Embryonic facial prominence (tissue), 1 donor: Measurements from ENCODE around the gene SGSM2.
"Not testable (repeated sequence)": the region's sequence is repeated elsewhere in the genome, so short reads cannot be mapped to it uniquely, and the experiment has no call there.

Source experiments
- DNase-seq: peaks from one replicate; pipeline ENCODE4 v3.0.0-alpha.2; 2016; ENCODE audit errors: extremely low spot score

Gene SGSM2

GRCh38 chr17:2336852-2337543 lies at the start of gene SGSM2:
TSS of gene SGSM2 (plus strand) at chr17:2337501. CDS start at chr17:2337689, 188 bp downstream.
- peak; percentile 59 for DNase-seq

GRCh38 chr17:2289878-2290478 lies 47.3 kb upstream of the SGSM2 start:
- no peak for DNase-seq

- no peak for DNase-seq
These were observed 45.2 kb upstream of the SGSM2 start for GRCh38 chr17:2292100-2292499.

GRCh38 chr17:2295575-2295974 lies 41.7 kb upstream of the SGSM2 start:
- DNase-seq: no peak

GRCh38 chr17:2297023-2297422 lies 40.3 kb upstream of the SGSM2 start:
- no peak for DNase-seq

GRCh38 chr17:2299136-2299535 lies 38.2 kb upstream of the SGSM2 start:
- DNase-seq: no peak

- DNase-seq: no peak
These were observed 37.5 kb upstream of the SGSM2 start for GRCh38 chr17:2299756-2300155.

- no peak for DNase-seq
These were observed 34.5 kb upstream of the SGSM2 start for GRCh38 chr17:2302778-2303203.

- peak; percentile 83 for DNase-seq
These were observed 33.8 kb upstream of the SGSM2 start, which contains the start of the genes SMG6 and SRR for GRCh38 chr17:2303204-2304188. TSS of gene SMG6 (minus strand) at chr17:2303785. CDS start at chr17:2303720, 65 bp downstream. TSS of gene SRR (plus strand) at chr17:2303950. CDS start at chr17:2315561, 11,611 bp downstream.

GRCh38 chr17:2304931-2305330 lies 32.4 kb upstream of the SGSM2 start:
- no peak for DNase-seq

- no peak for DNase-seq
These were observed 27.8 kb upstream of the SGSM2 start for GRCh38 chr17:2309338-2310154.

GRCh38 chr17:2312736-2313135 lies 24.6 kb upstream of the SGSM2 start:
- no peak for DNase-seq

GRCh38 chr17:2316916-2317205 lies 20.4 kb upstream of the SGSM2 start:
- not testable (repeated sequence) for DNase-seq

- DNase-seq: no peak
These were observed 19.5 kb upstream of the SGSM2 start for GRCh38 chr17:2317796-2318195.

GRCh38 chr17:2319051-2319450 lies 18.2 kb upstream of the SGSM2 start:
- no peak for DNase-seq

GRCh38 chr17:2321399-2321798 lies 15.9 kb upstream of the SGSM2 start:
- no peak for DNase-seq

- no peak for DNase-seq
These were observed 13.5 kb upstream of the SGSM2 start for GRCh38 chr17:2323629-2324314.

- DNase-seq: no peak
These were observed 6.0 kb upstream of the SGSM2 start for GRCh38 chr17:2331303-2331702.

GRCh38 chr17:2335726-2336214 lies 1.5 kb upstream of the SGSM2 start:
- DNase-seq: no peak

- peak; percentile 86 for DNase-seq
These were observed 968 bp upstream of the SGSM2 start, which contains the start of gene TSR1 for GRCh38 chr17:2336215-2336851. TSS of gene TSR1 (minus strand) at chr17:2336457. CDS start at chr17:2336427, 30 bp downstream.
